ENCODE data around the gene LRRC14B. TPM values are rescaled to one million over a fixed set of nuclear protein-coding genes. Genes with fewer than 3 reads are reported as not detected.

The LRRC14B gene
- total and polyA plus RNA-seq, 2 experiments from 2014 or later: not detected

GRCh38 chr5:197892-198489 lies 6.7 kb downstream of the LRRC14B start:
- ATAC-seq (no peak), DNase-seq (ENCODE audit: low spot score) (no peak)
- H2AFZ ChIP-seq: no peak overlapping the region
- Mint-ChIP-seq H3K4me3 (no peak overlapping the region), H3K9me3 (no peaks in the 10 kb centered on the region), H3K27ac (no peak overlapping the region), H3K36me3 (ENCODE audit: low read depth) (peaks cover 7% of the 10 kb centered on the region; the same call in 2 of the 3 replicates), H3K27me3 (ENCODE audit: insufficient read depth, low read depth, poor library complexity) (peaks cover 16% of the 10 kb centered on the region), H3K4me1 (peaks cover 19% of the 10 kb centered on the region)
- TF ChIP-seq REST (IDR thresholded peaks at IDR 0.05; ENCODE audit: unreplicated experiment) (no peak), ZNF114 (CRISPR knock-in tag; IDR thresholded peaks at IDR 0.05) (no peak), EZH2 (IDR thresholded peaks at IDR 0.05; ENCODE audit: low read depth, unreplicated experiment) (no peak), JUNB (IDR thresholded peaks at IDR 0.05; ENCODE audit: unreplicated experiment) (no peak), CREB1 (CRISPR knock-in tag; IDR thresholded peaks at IDR 0.05; ENCODE audit: low read depth) (no peak)
- no peaks in the 10 kb centered on the region for H3K27me3 ChIP-seq (ENCODE audit: insufficient read depth)
- H4K20me1 ChIP-seq (replicated peaks; ENCODE audit: insufficient read depth): no peaks in the 10 kb centered on the region; the same call in 1 of the 2 replicates
- no peak overlapping the region for H3K4me2 ChIP-seq
- no peaks in the 10 kb centered on the region; the same call in 1 of the 2 replicates for H3K4me1 ChIP-seq (ENCODE audit: insufficient read depth)
- peaks cover 3% of the 10 kb centered on the region; the same call in 1 of the 2 replicates for H3F3A ChIP-seq (replicated peaks; ENCODE audit: low read depth)
- H3K9me2 ChIP-seq (ENCODE audit: insufficient read depth): no peaks in the 10 kb centered on the region
- no peaks in the 10 kb centered on the region; the same call in 1 of the 2 replicates for H3K79me2 ChIP-seq (replicated peaks; ENCODE audit: insufficient read depth)
- H3K4me3 ChIP-seq: no peak overlapping the region
- no peak overlapping the region for H3K27ac ChIP-seq (ENCODE audit: low read depth)
- H3K36me3 ChIP-seq (ENCODE audit: insufficient read depth): no peaks in the 10 kb centered on the region

- no peak for DNase-seq (ENCODE audit: low spot score)
- Mint-ChIP-seq H3K9me3 (no peaks in the 10 kb centered on the region), H3K27ac (no peak overlapping the region), H3K4me1 (peaks cover 19% of the 10 kb centered on the region), H3K27me3 (ENCODE audit: insufficient read depth, low read depth, poor library complexity) (peaks cover 13% of the 10 kb centered on the region), H3K36me3 (ENCODE audit: low read depth) (peaks cover 10% of the 10 kb centered on the region; the same call in 2 of the 3 replicates), H3K4me3 (no peak overlapping the region)
- H3K79me2 ChIP-seq (replicated peaks; ENCODE audit: insufficient read depth): no peaks in the 10 kb centered on the region; the same call in 1 of the 2 replicates
- no peak for ATAC-seq
- no peak overlapping the region for H3K4me2 ChIP-seq
- H4K20me1 ChIP-seq (replicated peaks; ENCODE audit: insufficient read depth): no peaks in the 10 kb centered on the region; the same call in 1 of the 2 replicates
- H3K27ac ChIP-seq (ENCODE audit: low read depth): no peak overlapping the region
- no peaks in the 10 kb centered on the region; the same call in 1 of the 2 replicates for H3K4me1 ChIP-seq (ENCODE audit: insufficient read depth)
- H3K4me3 ChIP-seq: no peak overlapping the region
- no peaks in the 10 kb centered on the region for H3K9me2 ChIP-seq (ENCODE audit: insufficient read depth)
- no peak overlapping the region for H2AFZ ChIP-seq
- no peaks in the 10 kb centered on the region for H3K36me3 ChIP-seq (ENCODE audit: insufficient read depth)
- H3K27me3 ChIP-seq (ENCODE audit: insufficient read depth): no peaks in the 10 kb centered on the region
- H3F3A ChIP-seq (replicated peaks; ENCODE audit: low read depth): peaks cover 3% of the 10 kb centered on the region; the same call in 1 of the 2 replicates
- TF ChIP-seq EZH2phosphoT487 (IDR thresholded peaks at IDR 0.05; ENCODE audit: unreplicated experiment): no peak
- TF ChIP-seq ZNF331 (CRISPR knock-in tag; IDR thresholded peaks at IDR 0.05; ENCODE audit: low read depth): no peak
- no peak for TF ChIP-seq REST (IDR thresholded peaks at IDR 0.05; ENCODE audit: unreplicated experiment)
These were observed 7.4 kb downstream of the LRRC14B start for GRCh38 chr5:198516-199196.

All from GM23338 (cell line).